ENCODE results near the gene FOXK2.
"Not testable (repeated sequence)": the region's sequence is repeated elsewhere in the genome, so short reads cannot be mapped to it uniquely, and the experiment has no call there.

The FOXK2 gene

GRCh38 chr17:82506402-82506801, 13.1 kb upstream of the FOXK2 start:
- not testable (repeated sequence) for H3K14ac ChIP-seq (ENCODE audit: low read length); H3K9ac ChIP-seq (ENCODE audit: low read depth, low read length, poor library complexity); H3K79me1 ChIP-seq (ENCODE audit: low read depth, low read length); H3K9me3 ChIP-seq (replicated peaks in 1 of 2; ENCODE audit: control insufficient read depth in 2 of 2, insufficient read depth in 1 of 2, low read depth in 1 of 2, low read length in 2 of 2); H3K4ac ChIP-seq (ENCODE audit: low read length); H3K18ac ChIP-seq (ENCODE audit: low read length); H2BK120ac ChIP-seq (ENCODE audit: low read depth, low read length); H2BK5ac ChIP-seq (ENCODE audit: low read length); H4K8ac ChIP-seq (ENCODE audit: low read depth, low read length); DNase-seq (ENCODE audit: low spot score); H2AFZ ChIP-seq (ENCODE audit: low read length); H2BK15ac ChIP-seq (ENCODE audit: low read length); H3K27me3 ChIP-seq (ENCODE audit: control insufficient read depth in 3 of 3, insufficient read depth in 3 of 3, low read depth in 1 of 3, low read length in 3 of 3); H2AK5ac ChIP-seq (ENCODE audit: low read depth, low read length); H3K23ac ChIP-seq (ENCODE audit: low read depth, low read length, poor library complexity); H4K91ac ChIP-seq (ENCODE audit: low read depth, low read length, poor library complexity); H3K4me3 ChIP-seq (ENCODE audit: low read length in 2 of 2); H3K27ac ChIP-seq (replicated peaks; ENCODE audit: low read length); H3K4me1 ChIP-seq (ENCODE audit: control insufficient read depth in 2 of 2, insufficient read depth in 1 of 2, low read depth in 1 of 2, low read length in 2 of 2); H3K36me3 ChIP-seq (replicated peaks in 1 of 2; ENCODE audit: control insufficient read depth in 2 of 2, insufficient read depth in 2 of 2, low read length in 2 of 2); H3K4me2 ChIP-seq (ENCODE audit: insufficient read depth, low read length, poor library complexity, severe bottlenecking)
- no CpG with 5 or more reads among the region's 7 CpGs for WGBS, 2 donors (ENCODE audit: extremely low coverage in 2 of 2, insufficient read length in 2 of 2, insufficient replicate concordance in 1 of 2)
- peak overlapping the region; percentile 58 for H2BK12ac ChIP-seq (ENCODE audit: low read length)

DNA sequence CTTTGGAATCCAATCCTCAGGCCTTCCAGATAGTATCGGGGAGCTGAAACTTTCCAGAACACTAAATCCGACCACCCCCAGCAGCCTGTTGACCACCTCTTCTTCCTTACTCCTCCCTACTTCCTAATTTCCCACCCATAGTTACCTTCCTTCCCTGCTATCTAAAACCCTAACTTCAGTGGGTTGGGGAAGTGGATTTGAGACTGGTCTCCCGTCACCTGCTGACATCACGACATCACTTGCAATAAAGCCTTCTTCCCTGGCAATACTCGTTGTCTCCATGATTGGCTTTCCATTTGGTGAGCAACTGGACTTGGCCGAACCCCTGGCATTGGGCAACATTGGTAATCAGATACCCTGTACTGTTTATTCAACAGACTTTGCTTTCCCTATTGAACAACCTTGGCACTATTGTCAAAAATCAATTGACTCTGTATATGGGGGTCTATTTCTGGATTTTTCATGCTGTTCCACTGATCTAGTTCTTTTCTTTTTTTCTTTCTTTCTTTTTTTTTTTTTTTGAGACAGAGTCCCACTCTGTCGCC, 11.8 kb upstream of the FOXK2 start:
- H4K8ac ChIP-seq (ENCODE audit: low read depth, low read length), result no peak overlapping the region
- H3K4me3 ChIP-seq (ENCODE audit: low read length in 2 of 2), result no peak overlapping the region
- no peak overlapping the region for H3K4ac ChIP-seq (ENCODE audit: low read length)
- no peaks in the 10 kb centered on the region for H3K79me1 ChIP-seq (ENCODE audit: low read depth, low read length)
- no peak overlapping the region for H3K14ac ChIP-seq (ENCODE audit: low read length)
- no peak overlapping the region for H3K27ac ChIP-seq (replicated peaks; ENCODE audit: low read length)
- no peak overlapping the region for H3K18ac ChIP-seq (ENCODE audit: low read length)
- no peak overlapping the region for H4K91ac ChIP-seq (ENCODE audit: low read depth, low read length, poor library complexity)
- no peak overlapping the region for H2AFZ ChIP-seq (ENCODE audit: low read length)
- no CpG with 5 or more reads among the region's 7 CpGs for WGBS, 2 donors (ENCODE audit: extremely low coverage in 2 of 2, insufficient read length in 2 of 2, insufficient replicate concordance in 1 of 2)
- H3K36me3 ChIP-seq (replicated peaks in 1 of 2; ENCODE audit: control insufficient read depth in 2 of 2, insufficient read depth in 2 of 2, low read length in 2 of 2), result no peaks in the 10 kb centered on the region
- H3K9me3 ChIP-seq (replicated peaks in 1 of 2; ENCODE audit: control insufficient read depth in 2 of 2, insufficient read depth in 1 of 2, low read depth in 1 of 2, low read length in 2 of 2), result no peaks in the 10 kb centered on the region
- no peak overlapping the region for H3K9ac ChIP-seq (ENCODE audit: low read depth, low read length, poor library complexity)
- no peaks in the 10 kb centered on the region for H3K4me1 ChIP-seq (ENCODE audit: control insufficient read depth in 2 of 2, insufficient read depth in 1 of 2, low read depth in 1 of 2, low read length in 2 of 2)
- no peaks in the 10 kb centered on the region for H3K27me3 ChIP-seq (ENCODE audit: control insufficient read depth in 3 of 3, insufficient read depth in 3 of 3, low read depth in 1 of 3, low read length in 3 of 3)
- no peak overlapping the region for H2AK5ac ChIP-seq (ENCODE audit: low read depth, low read length)
- no peak overlapping the region for H3K4me2 ChIP-seq (ENCODE audit: insufficient read depth, low read length, poor library complexity, severe bottlenecking)
- H3K23ac ChIP-seq (ENCODE audit: low read depth, low read length, poor library complexity), result no peak overlapping the region
- H2BK12ac ChIP-seq (ENCODE audit: low read length), result no peak overlapping the region
- H2BK15ac ChIP-seq (ENCODE audit: low read length), result no peak overlapping the region
- no peak overlapping the region for H2BK5ac ChIP-seq (ENCODE audit: low read length)
- DNase-seq (ENCODE audit: low spot score), result no peak
- no peak overlapping the region for H2BK120ac ChIP-seq (ENCODE audit: low read depth, low read length)

GRCh38 chr17:82511642-82512041, 7.9 kb upstream of the FOXK2 start:
- not testable (repeated sequence) for H3K9ac ChIP-seq (ENCODE audit: low read depth, low read length, poor library complexity); H4K91ac ChIP-seq (ENCODE audit: low read depth, low read length, poor library complexity); H3K9me3 ChIP-seq (replicated peaks in 1 of 2; ENCODE audit: control insufficient read depth in 2 of 2, insufficient read depth in 1 of 2, low read depth in 1 of 2, low read length in 2 of 2); H3K4me2 ChIP-seq (ENCODE audit: insufficient read depth, low read length, poor library complexity, severe bottlenecking); H3K4me1 ChIP-seq (ENCODE audit: control insufficient read depth in 2 of 2, insufficient read depth in 1 of 2, low read depth in 1 of 2, low read length in 2 of 2); H3K4ac ChIP-seq (ENCODE audit: low read length); H3K36me3 ChIP-seq (replicated peaks in 1 of 2; ENCODE audit: control insufficient read depth in 2 of 2, insufficient read depth in 2 of 2, low read length in 2 of 2); H4K8ac ChIP-seq (ENCODE audit: low read depth, low read length); H2AFZ ChIP-seq (ENCODE audit: low read length); H2BK120ac ChIP-seq (ENCODE audit: low read depth, low read length); H2BK5ac ChIP-seq (ENCODE audit: low read length); H3K27me3 ChIP-seq (ENCODE audit: control insufficient read depth in 3 of 3, insufficient read depth in 3 of 3, low read depth in 1 of 3, low read length in 3 of 3); H2AK5ac ChIP-seq (ENCODE audit: low read depth, low read length); H2BK15ac ChIP-seq (ENCODE audit: low read length); DNase-seq (ENCODE audit: low spot score); H3K27ac ChIP-seq (replicated peaks; ENCODE audit: low read length); H3K4me3 ChIP-seq (ENCODE audit: low read length in 2 of 2); H3K14ac ChIP-seq (ENCODE audit: low read length); H3K18ac ChIP-seq (ENCODE audit: low read length); H2BK12ac ChIP-seq (ENCODE audit: low read length); H3K23ac ChIP-seq (ENCODE audit: low read depth, low read length, poor library complexity); H3K79me1 ChIP-seq (ENCODE audit: low read depth, low read length)
- no CpG with 5 or more reads among the region's 5 CpGs for WGBS, 2 donors (ENCODE audit: extremely low coverage in 2 of 2, insufficient read length in 2 of 2, insufficient replicate concordance in 1 of 2)

- not testable (repeated sequence) for H2BK120ac ChIP-seq (ENCODE audit: low read depth, low read length); H3K27me3 ChIP-seq (ENCODE audit: control insufficient read depth in 3 of 3, insufficient read depth in 3 of 3, low read depth in 1 of 3, low read length in 3 of 3); H3K9ac ChIP-seq (ENCODE audit: low read depth, low read length, poor library complexity); H3K4me3 ChIP-seq (ENCODE audit: low read length in 2 of 2); H2BK5ac ChIP-seq (ENCODE audit: low read length); H3K27ac ChIP-seq (replicated peaks; ENCODE audit: low read length); H3K4me2 ChIP-seq (ENCODE audit: insufficient read depth, low read length, poor library complexity, severe bottlenecking); DNase-seq (ENCODE audit: low spot score); H4K91ac ChIP-seq (ENCODE audit: low read depth, low read length, poor library complexity); H2AK5ac ChIP-seq (ENCODE audit: low read depth, low read length); H3K14ac ChIP-seq (ENCODE audit: low read length); H2BK15ac ChIP-seq (ENCODE audit: low read length); H3K4me1 ChIP-seq (ENCODE audit: control insufficient read depth in 2 of 2, insufficient read depth in 1 of 2, low read depth in 1 of 2, low read length in 2 of 2); H3K18ac ChIP-seq (ENCODE audit: low read length); H3K36me3 ChIP-seq (replicated peaks in 1 of 2; ENCODE audit: control insufficient read depth in 2 of 2, insufficient read depth in 2 of 2, low read length in 2 of 2); H3K23ac ChIP-seq (ENCODE audit: low read depth, low read length, poor library complexity); H2BK12ac ChIP-seq (ENCODE audit: low read length); H4K8ac ChIP-seq (ENCODE audit: low read depth, low read length); H3K9me3 ChIP-seq (replicated peaks in 1 of 2; ENCODE audit: control insufficient read depth in 2 of 2, insufficient read depth in 1 of 2, low read depth in 1 of 2, low read length in 2 of 2); H3K79me1 ChIP-seq (ENCODE audit: low read depth, low read length); H2AFZ ChIP-seq (ENCODE audit: low read length); H3K4ac ChIP-seq (ENCODE audit: low read length)
- no CpG with 5 or more reads among the region's 10 CpGs for WGBS, 2 donors (ENCODE audit: extremely low coverage in 2 of 2, insufficient read length in 2 of 2, insufficient replicate concordance in 1 of 2)
Measured at GRCh38 chr17:82513864-82514263, 5.7 kb upstream of the FOXK2 start.

Data from neuronal stem cell (in vitro differentiated cells).